AML-193 (cell line): ENCODE measurements around the gene WDR55.
"Not testable (repeated sequence)": the region's sequence is repeated elsewhere in the genome, so short reads cannot be mapped to it uniquely, and the experiment has no call there.

Experiments
- DNase-seq, 2 experiments: peaks; one replicate each; lab custom pipeline; 2025; lab: John Stamatoyannopoulos, UW

Gene WDR55

GRCh38 chr5:140664359-140665119 lies at the start of gene WDR55:
TSS of gene WDR55 (plus strand) at chr5:140664904. CDS start at chr5:140664913, 9 bp downstream.
- DNase-seq: peak; percentile 92 to 93

GRCh38 chr5:140622301-140622700 lies 42.4 kb upstream of the WDR55 start:
- no peak for DNase-seq

GRCh38 chr5:140623061-140623460 lies 41.6 kb upstream of the WDR55 start:
- DNase-seq: not testable (repeated sequence)

- not testable (repeated sequence) for DNase-seq
Observed at GRCh38 chr5:140624886-140625285, 39.8 kb upstream of the WDR55 start.

GRCh38 chr5:140627972-140628371 lies 36.7 kb upstream of the WDR55 start:
- DNase-seq: no peak

- DNase-seq: no peak
Observed at GRCh38 chr5:140628711-140629110, 36.0 kb upstream of the WDR55 start.

GRCh38 chr5:140630292-140631035 lies 34.2 kb upstream of the WDR55 start:
- no peak for DNase-seq

GRCh38 chr5:140631036-140631417 lies 33.7 kb upstream of the WDR55 start:
- peak; percentile 73 to 77 for DNase-seq

- no peak for DNase-seq
Observed at GRCh38 chr5:140631831-140632365, 32.8 kb upstream of the WDR55 start.

- DNase-seq: no peak
Observed at GRCh38 chr5:140632366-140633020, 32.2 kb upstream of the WDR55 start.

- DNase-seq: no peak
Observed at GRCh38 chr5:140633021-140633471, 31.7 kb upstream of the WDR55 start, which contains the start of gene CD14. TSS of gene CD14 (minus strand) at chr5:140633175. CDS start at chr5:140633071, 104 bp downstream.

- DNase-seq: no peak
Observed at GRCh38 chr5:140633501-140633900, 31.2 kb upstream of the WDR55 start.

GRCh38 chr5:140634103-140634502 lies 30.6 kb upstream of the WDR55 start:
- no peak for DNase-seq

GRCh38 chr5:140635291-140636257 lies 29.1 kb upstream of the WDR55 start:
- DNase-seq: no peak

GRCh38 chr5:140637371-140638100 lies 27.2 kb upstream of the WDR55 start:
- no peak for DNase-seq

GRCh38 chr5:140638898-140639147 lies 25.9 kb upstream of the WDR55 start:
- not testable (repeated sequence) for DNase-seq

- DNase-seq: peak; percentile 96 to 97
Observed at GRCh38 chr5:140639148-140639981, 25.3 kb upstream of the WDR55 start, which contains the start of gene TMCO6. TSS of gene TMCO6 (plus strand) at chr5:140639451. CDS start at chr5:140639528, 77 bp downstream.

- DNase-seq: no peak
Observed at GRCh38 chr5:140641716-140642115, 23.0 kb upstream of the WDR55 start.

GRCh38 chr5:140642718-140643117 lies 22.0 kb upstream of the WDR55 start:
- DNase-seq: no peak

GRCh38 chr5:140647042-140647419 lies 17.7 kb upstream of the WDR55 start:
- no peak for DNase-seq
